Brain microvascular endothelial cell (primary cell): Measurements from ENCODE around the gene PCED1A.
A peak's percentile ranks its signal among the peaks of the same experiment; 100 is the strongest.

ENCODE experiments used
- DNase-seq: peaks from one replicate; pipeline ENCODE4 v3.0.0-alpha.2; 2020
- H3K27ac ChIP-seq: fragments of 250-450 bp; sonication (Bioruptor Pico); 2 replicates; pipeline ENCODE4 v1.5.1; 2020; ENCODE audit warnings: mild to moderate bottlenecking, moderate library complexity
- H3K27me3 ChIP-seq: fragments of 250-450 bp; sonication (Bioruptor Pico); replicated peaks from 2 replicates; pipeline ENCODE4 v1.5.1; 2020; ENCODE audit warnings: mild to moderate bottlenecking
- H3K36me3 ChIP-seq: fragments of 250-450 bp; sonication (Bioruptor Pico); replicated peaks from 2 replicates; pipeline ENCODE4 v1.5.1; 2020; ENCODE audit warnings: mild to moderate bottlenecking
- H3K4me3 ChIP-seq: 2 replicates; pipeline ENCODE4 v1.5.1; 2011; ENCODE audit warnings: low read depth, mild to moderate bottlenecking, control low read depth, low read length, moderate library complexity
- CTCF ChIP-seq: IDR thresholded peaks from 2 replicates; pipeline ENCODE4 v1.5.1; 2011; ENCODE audit warnings: low read depth, mild to moderate bottlenecking, moderate library complexity, low read length, control low read depth, inconsistent platforms; ENCODE audit errors: missing control alignments
- in situ Hi-C: cut with HindIII; loops from 2 replicates; pipeline ENCODE4 v1.10.0; 2017; ENCODE audit warnings: low sequenced_read_pairs, low pct_ligation_motif_present

The PCED1A gene

DNA sequence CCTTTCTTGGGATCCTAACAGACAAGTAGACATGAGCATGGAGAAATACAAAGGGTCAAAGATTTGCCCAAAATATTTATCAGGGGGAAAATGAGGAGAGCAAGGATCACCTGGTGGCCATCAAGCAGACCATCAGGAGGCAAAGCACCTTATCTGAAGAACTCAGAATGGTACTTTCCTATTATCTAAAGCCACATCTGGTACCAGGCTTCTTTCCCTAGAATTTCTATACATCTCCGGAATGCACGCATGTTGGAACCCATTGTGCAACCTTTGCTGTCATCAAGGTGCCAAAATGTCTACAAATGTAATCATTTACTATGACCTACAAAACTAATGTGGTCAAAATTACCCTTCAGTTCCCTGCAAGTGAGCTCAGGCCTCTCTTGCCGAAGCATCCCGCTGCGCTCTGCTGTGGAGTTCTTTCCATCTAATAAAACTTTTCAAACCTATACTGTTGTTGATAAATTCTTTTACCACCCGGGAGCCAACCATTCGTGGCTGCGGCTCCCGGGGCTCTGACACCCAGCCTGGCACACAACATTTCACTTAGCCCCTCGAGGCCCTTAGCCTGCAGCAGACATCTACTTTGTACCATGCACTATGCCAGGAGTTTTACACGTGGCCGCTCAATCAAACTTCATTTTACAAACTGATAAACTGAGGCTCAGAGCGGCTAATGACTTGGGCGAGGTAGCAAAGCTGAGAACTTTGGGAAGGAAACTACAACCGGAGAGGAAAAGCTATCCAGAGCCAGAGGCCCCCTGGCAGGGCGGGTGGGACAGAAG lies 36.2 kb downstream of the PCED1A start:
- in situ Hi-C loops, result no loop called here
- Histone ChIP-seq H3K36me3 (no peaks in the 10 kb centered on the region), H3K27ac (no peak overlapping the region), H3K27me3 (peaks cover 66% of the 10 kb centered on the region), H3K4me3 (no peak overlapping the region)
- no peak for TF ChIP-seq CTCF
- DNase-seq, result no peak

DNA sequence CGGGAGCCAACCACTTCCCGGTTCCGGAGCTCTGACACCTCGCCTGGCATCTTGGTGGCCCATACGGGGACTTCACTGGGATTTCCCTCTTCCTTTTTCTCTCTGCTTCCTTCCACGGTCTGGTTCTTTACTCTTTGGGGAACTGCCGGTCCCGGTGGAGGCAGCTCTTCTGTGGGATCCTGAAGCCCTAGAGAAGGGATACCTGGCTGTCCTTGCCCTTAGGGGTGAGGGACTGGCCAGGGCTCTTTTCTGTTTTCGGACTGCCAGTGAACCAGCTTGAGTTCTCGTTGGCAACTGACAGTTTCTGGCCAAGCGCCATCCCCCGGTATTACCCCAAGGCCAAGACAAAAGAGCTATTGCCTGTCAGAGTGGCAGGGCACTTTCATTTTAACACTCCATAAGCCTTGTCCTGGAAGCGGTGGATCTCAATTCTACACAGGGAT lies 39.1 kb downstream of the PCED1A start:
- Histone ChIP-seq H3K4me3 (no peak overlapping the region), H3K27ac (no peak overlapping the region), H3K27me3 (peaks cover 57% of the 10 kb centered on the region), H3K36me3 (no peaks in the 10 kb centered on the region)
- TF ChIP-seq CTCF, result no peak
- in situ Hi-C loops, result no loop called here
- DNase-seq, result no peak

GRCh38 chr20:2800521-2801285 lies 39.8 kb downstream of the PCED1A start, which contains the start of gene CPXM1:
TSS of gene CPXM1 (minus strand) at chr20:2800627. CDS start at chr20:2800572, 55 bp downstream.
- TF ChIP-seq CTCF, result peak; percentile 22
- Histone ChIP-seq H3K27ac (no peak within 1 kb of the TSS), H3K36me3 (no peaks in the 10 kb centered on the region), H3K4me3 (peak within 1 kb of the TSS; percentile 59), H3K27me3 (peaks cover 51% of the 10 kb centered on the region)
- in situ Hi-C loops, result no loop called here
- DNase-seq, result no peak

DNA sequence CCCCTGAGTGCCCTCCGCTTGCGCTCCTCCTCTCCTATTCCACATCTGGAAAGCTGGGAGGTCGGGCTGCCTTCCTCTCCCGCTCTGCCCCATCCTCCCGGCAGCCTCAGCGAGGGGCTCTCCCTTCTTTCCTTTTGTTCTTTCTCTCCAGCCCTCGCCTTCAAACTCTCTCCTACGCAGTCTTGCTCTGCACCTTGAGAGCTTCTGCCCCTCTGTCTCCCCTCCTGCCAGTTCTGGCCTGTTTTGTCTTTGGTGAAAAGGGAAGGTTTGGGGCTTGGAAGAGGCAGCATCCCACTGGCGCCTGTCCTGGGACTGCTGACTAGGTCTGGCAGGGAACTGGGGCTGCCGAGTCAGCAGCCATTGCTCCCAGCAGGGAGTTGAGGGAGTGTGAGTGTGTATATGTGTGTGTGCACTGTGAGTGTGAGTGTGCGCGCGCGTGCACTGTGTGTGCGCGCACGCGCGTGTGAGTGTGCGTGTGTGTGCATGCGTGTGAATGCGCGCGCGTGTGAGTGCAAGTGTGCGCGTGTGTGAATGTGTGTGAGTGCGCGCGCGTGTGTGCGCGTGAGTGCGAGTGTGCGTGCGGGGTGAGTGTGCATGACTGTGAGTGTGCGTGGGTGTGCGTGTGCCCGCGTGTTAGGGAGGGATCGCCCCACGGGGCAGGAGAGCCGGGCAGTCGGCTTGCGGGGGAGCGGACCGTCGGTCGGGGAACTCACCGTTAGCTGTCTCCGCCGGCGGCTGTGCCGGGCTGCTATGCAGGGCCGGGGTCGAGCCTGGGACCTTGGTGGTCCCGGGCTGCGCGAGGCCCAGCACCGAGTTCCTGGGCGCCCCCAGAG lies 40.6 kb downstream of the PCED1A start:
- no peak for DNase-seq
- Histone ChIP-seq H3K4me3 (peak overlapping the region; percentile 59), H3K27ac (no peak overlapping the region), H3K27me3 (peaks cover 43% of the 10 kb centered on the region), H3K36me3 (no peaks in the 10 kb centered on the region)
- no peak for TF ChIP-seq CTCF
- in situ Hi-C loops, result no loop called here

DNA sequence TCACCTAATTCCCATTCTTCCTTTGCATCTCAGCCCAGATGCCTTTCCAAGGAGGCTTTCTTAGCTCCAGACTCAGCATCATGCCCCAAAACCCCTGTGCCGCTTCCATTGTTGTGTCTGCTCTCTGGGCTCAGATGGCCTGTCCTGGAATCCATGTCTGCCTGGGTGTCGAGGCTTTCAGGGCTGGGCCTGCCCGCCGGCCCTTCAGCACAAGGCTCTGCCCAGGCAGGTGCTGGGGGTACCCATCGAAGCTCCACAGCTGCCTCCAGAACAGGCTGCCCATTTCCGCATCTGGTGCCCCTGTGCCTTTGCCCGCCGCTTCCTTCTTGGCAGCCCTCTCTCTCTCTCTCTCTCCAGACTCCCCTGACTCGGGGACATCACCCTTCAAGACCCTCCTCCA lies 41.2 kb downstream of the PCED1A start:
- no peak for TF ChIP-seq CTCF
- in situ Hi-C loops, result no loop called here
- no peak overlapping the region for H3K27ac ChIP-seq
- no peak for DNase-seq
- peaks cover 37% of the 10 kb centered on the region for H3K27me3 ChIP-seq
- H3K36me3 ChIP-seq, result no peaks in the 10 kb centered on the region
- peak overlapping the region; percentile 59 for H3K4me3 ChIP-seq
